NCI-H748 (cell line): ENCODE data around the gene ZNF654.

Experiments
- DNase-seq: peaks from one replicate; lab custom pipeline; 2025; ENCODE audit not compliant: unreplicated experiment; lab: John Stamatoyannopoulos, UW

The ZNF654 gene

GRCh38 chr3:88191872-88192409, 132.9 kb downstream of the ZNF654 start:
- DNase-seq: no peak

- DNase-seq: no peak
Measured at GRCh38 chr3:88192631-88193030, 133.6 kb downstream of the ZNF654 start.
